Suprapubic skin (tissue), 4 donors: Measurements from ENCODE around the gene GHITM.
"Not testable (repeated sequence)": the region's sequence is repeated elsewhere in the genome, so short reads cannot be mapped to it uniquely, and the experiment has no call there.

Experiments
- EP300 ChIP-seq: sonication (generic); formaldehyde crosslinking; IDR thresholded peaks from one replicate; pipeline ENCODE4 v1.6.1; 2017; ENCODE audit warnings: antibody characterized with exemption
- POLR2A ChIP-seq, 2 donors: fragments of 450-650 bp; IDR thresholded peaks; one replicate each; pipeline ENCODE4 v1.6.1; 2017; ENCODE audit warnings: antibody characterized with exemption in 2 of 2, mild to moderate bottlenecking in 2 of 2, moderate library complexity in 2 of 2
- POLR2AphosphoS5 ChIP-seq, 3 donors: sonication (generic); formaldehyde crosslinking; IDR thresholded peaks; one replicate each; pipeline ENCODE4 v1.6.1; 2017; ENCODE audit warnings: antibody characterized with exemption in 3 of 3
- TF ChIP-seq, protein P1 (sequence below), 2 donors: fragments of 200-600 bp in 1 of 2; fragments of 450-650 bp in 1 of 2; sonication (generic) in 1 of 2; IDR thresholded peaks; one replicate each; pipeline ENCODE4 v1.5.1; 2016 to 2019; ENCODE audit warnings: antibody characterized with exemption in 2 of 2, mild to moderate bottlenecking in 1 of 2, moderate library complexity in 1 of 2

DNA sequence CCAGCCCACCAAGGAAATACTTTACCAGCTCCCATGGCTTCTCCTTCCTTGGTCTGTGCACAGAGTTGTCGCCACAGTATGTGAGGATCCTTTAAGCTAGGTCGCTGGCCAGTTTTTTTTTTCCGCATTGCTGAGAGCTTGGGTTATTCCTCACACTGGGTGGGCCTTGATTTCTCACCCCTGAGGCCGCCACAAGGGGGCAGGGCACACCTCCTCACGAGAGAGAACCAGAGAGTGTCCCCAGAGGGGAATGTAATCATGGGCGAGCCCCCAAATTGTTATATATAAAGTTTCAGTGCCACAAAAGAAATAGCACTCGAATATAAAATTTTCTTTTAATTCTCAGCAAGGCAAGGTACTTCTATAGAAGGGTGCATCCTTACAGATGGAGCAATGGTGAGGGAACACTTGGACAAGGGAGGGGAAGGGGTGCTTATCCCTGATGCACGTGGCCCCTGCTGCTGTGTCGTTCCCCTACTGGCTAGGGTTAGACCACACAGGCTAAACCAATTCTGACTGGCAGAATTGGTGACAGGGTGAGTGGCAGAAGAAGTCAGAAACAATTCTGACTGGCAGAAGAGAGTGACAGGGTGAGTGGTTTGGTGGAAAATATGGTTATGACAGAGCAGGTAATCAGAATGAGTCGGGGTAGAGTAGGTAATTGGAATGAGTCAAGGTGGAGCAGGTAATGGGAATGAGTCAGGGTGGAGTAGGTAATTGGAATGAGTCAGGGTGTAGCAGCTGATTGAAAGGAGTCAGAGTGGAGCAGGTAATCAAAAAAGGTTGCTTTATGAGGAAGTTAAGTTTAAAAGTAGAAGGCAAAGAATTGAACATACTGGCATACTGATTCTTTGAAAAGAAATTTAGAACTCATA lies 13.2 kb upstream of the GHITM start:
- TF ChIP-seq, protein P1, sequence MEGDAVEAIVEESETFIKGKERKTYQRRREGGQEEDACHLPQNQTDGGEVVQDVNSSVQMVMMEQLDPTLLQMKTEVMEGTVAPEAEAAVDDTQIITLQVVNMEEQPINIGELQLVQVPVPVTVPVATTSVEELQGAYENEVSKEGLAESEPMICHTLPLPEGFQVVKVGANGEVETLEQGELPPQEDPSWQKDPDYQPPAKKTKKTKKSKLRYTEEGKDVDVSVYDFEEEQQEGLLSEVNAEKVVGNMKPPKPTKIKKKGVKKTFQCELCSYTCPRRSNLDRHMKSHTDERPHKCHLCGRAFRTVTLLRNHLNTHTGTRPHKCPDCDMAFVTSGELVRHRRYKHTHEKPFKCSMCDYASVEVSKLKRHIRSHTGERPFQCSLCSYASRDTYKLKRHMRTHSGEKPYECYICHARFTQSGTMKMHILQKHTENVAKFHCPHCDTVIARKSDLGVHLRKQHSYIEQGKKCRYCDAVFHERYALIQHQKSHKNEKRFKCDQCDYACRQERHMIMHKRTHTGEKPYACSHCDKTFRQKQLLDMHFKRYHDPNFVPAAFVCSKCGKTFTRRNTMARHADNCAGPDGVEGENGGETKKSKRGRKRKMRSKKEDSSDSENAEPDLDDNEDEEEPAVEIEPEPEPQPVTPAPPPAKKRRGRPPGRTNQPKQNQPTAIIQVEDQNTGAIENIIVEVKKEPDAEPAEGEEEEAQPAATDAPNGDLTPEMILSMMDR (IDR thresholded peaks at IDR 0.05) = not testable (repeated sequence)
- not testable (repeated sequence) for TF ChIP-seq EP300; POLR2A (IDR thresholded peaks at IDR 0.05); POLR2AphosphoS5 (IDR thresholded peaks at IDR 0.05)
